Measurements from ENCODE around the gene PAPOLA.
"Not testable (repeated sequence)": the region's sequence is repeated elsewhere in the genome, so short reads cannot be mapped to it uniquely, and the experiment has no call there.

DNA sequence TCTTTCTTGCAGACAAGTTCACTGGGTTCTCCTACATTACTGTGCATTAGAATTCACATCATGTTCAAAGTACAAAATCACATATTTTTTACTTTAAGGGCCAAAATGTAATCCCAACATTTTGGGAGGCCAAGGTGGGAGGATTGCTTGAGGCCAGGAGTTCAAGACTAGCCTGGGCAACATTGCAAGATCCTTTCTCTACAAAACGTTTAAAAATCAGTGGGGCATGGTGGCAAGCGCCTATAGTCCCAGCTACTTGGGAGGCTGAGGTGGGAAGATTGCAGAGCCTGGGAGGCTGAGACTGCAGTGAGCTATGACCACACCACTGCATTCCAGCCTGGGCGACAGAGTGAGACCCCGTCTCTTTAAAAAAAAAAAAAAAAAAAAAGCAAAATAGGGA is 31.2 kb upstream of the PAPOLA start:
- TF ChIP-seq POLR2AphosphoS5, EP300, POLR2A (IDR thresholded peaks at IDR 0.05): not testable (repeated sequence)
- TF ChIP-seq, protein P1, sequence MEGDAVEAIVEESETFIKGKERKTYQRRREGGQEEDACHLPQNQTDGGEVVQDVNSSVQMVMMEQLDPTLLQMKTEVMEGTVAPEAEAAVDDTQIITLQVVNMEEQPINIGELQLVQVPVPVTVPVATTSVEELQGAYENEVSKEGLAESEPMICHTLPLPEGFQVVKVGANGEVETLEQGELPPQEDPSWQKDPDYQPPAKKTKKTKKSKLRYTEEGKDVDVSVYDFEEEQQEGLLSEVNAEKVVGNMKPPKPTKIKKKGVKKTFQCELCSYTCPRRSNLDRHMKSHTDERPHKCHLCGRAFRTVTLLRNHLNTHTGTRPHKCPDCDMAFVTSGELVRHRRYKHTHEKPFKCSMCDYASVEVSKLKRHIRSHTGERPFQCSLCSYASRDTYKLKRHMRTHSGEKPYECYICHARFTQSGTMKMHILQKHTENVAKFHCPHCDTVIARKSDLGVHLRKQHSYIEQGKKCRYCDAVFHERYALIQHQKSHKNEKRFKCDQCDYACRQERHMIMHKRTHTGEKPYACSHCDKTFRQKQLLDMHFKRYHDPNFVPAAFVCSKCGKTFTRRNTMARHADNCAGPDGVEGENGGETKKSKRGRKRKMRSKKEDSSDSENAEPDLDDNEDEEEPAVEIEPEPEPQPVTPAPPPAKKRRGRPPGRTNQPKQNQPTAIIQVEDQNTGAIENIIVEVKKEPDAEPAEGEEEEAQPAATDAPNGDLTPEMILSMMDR (IDR thresholded peaks at IDR 0.05): not testable (repeated sequence)

All from stomach (tissue), 4 donors.